ENCODE measurements around the gene PNPLA2. TPM values are rescaled to one million over a fixed set of nuclear protein-coding genes. Genes with fewer than 3 reads are reported as not detected.

PNPLA2 gene
- total and polyA plus RNA-seq, 2 donors from 2014 or later, result 67.9 to 173 TPM

DNA sequence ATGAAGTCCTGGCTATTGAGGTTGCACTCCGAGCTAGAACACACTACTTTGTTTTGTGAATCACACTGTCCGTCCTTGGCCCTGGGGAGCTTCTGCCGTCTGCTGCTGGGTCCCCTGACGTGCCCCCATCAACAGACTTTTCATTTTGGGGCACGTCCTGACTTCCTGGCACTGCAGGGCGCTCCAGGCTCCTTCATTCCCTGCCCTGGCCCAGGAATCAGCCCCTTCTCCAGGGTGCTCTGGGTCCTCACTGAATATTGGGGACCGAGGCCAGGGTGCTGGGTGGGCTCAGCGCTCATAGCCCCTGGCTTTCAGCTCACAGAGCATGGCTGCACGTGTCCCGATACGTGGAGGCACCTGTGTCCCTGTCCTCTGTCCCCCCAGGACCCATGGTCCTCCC lies 46.2 kb downstream of the PNPLA2 start:
- H3K4me1 ChIP-seq (ENCODE audit: control insufficient read depth in 2 of 3, insufficient read depth in 2 of 3, low read depth in 1 of 3, low read length in 3 of 3), result peaks cover 0 to 22% (median 8%) of the 10 kb centered on the region in 3 donors
- H3K27me3 ChIP-seq (ENCODE audit: control insufficient read depth, insufficient read depth, low read length), result no peaks in the 10 kb centered on the region
- DNase-seq, result no peak
- H3K27ac ChIP-seq (ENCODE audit: low read depth in 2 of 2, low read length in 2 of 2), result no peak overlapping the region
- no peaks in the 10 kb centered on the region for H3K9me3 ChIP-seq (ENCODE audit: control insufficient read depth in 2 of 3, insufficient read depth in 1 of 3, low read length in 3 of 3)
- TF ChIP-seq, protein P1, sequence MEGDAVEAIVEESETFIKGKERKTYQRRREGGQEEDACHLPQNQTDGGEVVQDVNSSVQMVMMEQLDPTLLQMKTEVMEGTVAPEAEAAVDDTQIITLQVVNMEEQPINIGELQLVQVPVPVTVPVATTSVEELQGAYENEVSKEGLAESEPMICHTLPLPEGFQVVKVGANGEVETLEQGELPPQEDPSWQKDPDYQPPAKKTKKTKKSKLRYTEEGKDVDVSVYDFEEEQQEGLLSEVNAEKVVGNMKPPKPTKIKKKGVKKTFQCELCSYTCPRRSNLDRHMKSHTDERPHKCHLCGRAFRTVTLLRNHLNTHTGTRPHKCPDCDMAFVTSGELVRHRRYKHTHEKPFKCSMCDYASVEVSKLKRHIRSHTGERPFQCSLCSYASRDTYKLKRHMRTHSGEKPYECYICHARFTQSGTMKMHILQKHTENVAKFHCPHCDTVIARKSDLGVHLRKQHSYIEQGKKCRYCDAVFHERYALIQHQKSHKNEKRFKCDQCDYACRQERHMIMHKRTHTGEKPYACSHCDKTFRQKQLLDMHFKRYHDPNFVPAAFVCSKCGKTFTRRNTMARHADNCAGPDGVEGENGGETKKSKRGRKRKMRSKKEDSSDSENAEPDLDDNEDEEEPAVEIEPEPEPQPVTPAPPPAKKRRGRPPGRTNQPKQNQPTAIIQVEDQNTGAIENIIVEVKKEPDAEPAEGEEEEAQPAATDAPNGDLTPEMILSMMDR (IDR thresholded peaks at IDR 0.05; ENCODE audit: borderline replicate concordance, extremely low read depth, insufficient read depth), result no peak
- H3K36me3 ChIP-seq (ENCODE audit: control insufficient read depth in 2 of 3, insufficient read depth in 3 of 3, low read length in 3 of 3), result no peaks in the 10 kb centered on the region
- no peak overlapping the region for H3K4me3 ChIP-seq (ENCODE audit: low read length in 3 of 3)
- intact Hi-C loops (cut with DNase I), result no loop called here
- FAIRE-seq, result no peak
- H3K9ac ChIP-seq (ENCODE audit: low read length in 3 of 3), result no peak overlapping the region

DNA sequence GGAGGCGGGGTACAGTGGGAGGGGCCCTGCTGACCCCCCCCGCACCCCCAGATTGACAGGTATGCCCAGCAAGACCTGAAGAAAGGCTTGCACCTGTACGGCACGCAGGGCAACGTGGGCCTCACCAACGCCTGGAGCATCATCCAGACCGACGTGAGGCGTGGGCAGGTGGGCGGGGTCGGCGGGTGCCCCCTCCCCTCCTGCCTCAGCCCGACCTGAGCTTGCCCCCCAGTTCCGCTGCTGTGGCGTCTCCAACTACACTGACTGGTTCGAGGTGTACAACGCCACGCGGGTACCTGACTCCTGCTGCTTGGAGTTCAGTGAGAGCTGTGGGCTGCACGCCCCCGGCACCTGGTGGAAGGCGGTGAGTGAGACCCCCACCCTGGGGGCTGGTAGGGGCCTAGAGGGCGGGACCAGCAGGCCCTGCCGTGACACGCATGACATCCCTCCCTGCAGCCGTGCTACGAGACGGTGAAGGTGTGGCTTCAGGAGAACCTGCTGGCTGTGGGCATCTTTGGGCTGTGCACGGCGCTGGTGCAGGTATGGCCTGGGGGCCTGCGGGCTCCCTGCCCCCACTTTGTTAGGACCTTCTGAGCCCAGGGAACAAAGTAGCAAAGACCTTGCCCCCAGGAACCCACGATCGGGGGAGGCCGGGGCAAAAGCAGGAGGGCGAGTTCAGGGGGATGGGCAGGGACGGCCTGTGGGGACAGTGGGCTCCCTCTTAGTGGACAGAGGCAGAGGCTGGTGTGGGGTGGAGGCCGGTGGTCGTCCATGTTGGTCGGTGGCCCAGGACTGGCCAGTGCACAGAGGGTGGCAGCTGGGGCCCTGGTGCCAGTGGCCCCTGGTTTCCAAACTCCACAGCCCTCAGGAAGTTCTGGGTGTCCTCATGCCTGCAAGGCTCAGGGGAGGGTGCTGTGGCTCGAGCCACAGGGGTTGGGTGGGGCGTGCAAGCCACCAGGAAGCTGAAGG lies 47.0 kb downstream of the PNPLA2 start:
- Histone ChIP-seq H3K4me1 (ENCODE audit: control insufficient read depth in 2 of 3, insufficient read depth in 2 of 3, low read depth in 1 of 3, low read length in 3 of 3) (peaks cover 0 to 18% (median 8%) of the 10 kb centered on the region in 3 donors), H3K4me3 (ENCODE audit: low read length in 3 of 3) (no peak overlapping the region), H3K36me3 (ENCODE audit: control insufficient read depth in 2 of 3, insufficient read depth in 3 of 3, low read length in 3 of 3) (no peaks in the 10 kb centered on the region), H3K9me3 (ENCODE audit: control insufficient read depth in 2 of 3, insufficient read depth in 1 of 3, low read length in 3 of 3) (no peaks in the 10 kb centered on the region), H3K27ac (ENCODE audit: low read depth in 2 of 2, low read length in 2 of 2) (no peak overlapping the region), H3K9ac (ENCODE audit: low read length in 3 of 3) (no peak overlapping the region), H3K27me3 (ENCODE audit: control insufficient read depth, insufficient read depth, low read length) (no peaks in the 10 kb centered on the region)
- TF ChIP-seq, protein P1 (IDR thresholded peaks at IDR 0.05; ENCODE audit: borderline replicate concordance, extremely low read depth, insufficient read depth), result no peak
- DNase-seq (peak in 2 of 5 donors; percentile 31 to 70), FAIRE-seq (no peak)
- intact Hi-C loops (cut with DNase I), result no loop called here

DNA sequence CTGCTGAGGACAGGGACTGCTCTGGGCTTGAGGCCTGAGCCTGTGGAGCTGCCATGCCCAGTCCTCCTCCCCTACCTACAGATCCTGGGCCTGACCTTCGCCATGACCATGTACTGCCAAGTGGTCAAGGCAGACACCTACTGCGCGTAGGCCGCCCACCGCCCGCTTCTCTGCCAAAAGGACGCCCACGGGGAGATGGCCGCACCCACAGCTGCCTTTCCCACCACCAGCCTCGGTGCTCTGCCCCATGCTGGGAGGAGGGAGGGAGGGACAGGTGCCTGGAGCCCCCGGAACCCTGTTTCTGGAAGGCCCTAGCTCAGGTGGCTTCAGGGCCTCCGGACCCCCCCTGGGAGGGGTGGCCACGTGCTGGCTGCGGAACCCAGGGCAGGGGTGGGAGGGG lies 47.8 kb downstream of the PNPLA2 start:
- DNase-seq, result no peak
- Histone ChIP-seq H3K36me3 (ENCODE audit: control insufficient read depth in 2 of 3, insufficient read depth in 3 of 3, low read length in 3 of 3) (no peaks in the 10 kb centered on the region), H3K9me3 (ENCODE audit: control insufficient read depth in 2 of 3, insufficient read depth in 1 of 3, low read length in 3 of 3) (no peaks in the 10 kb centered on the region), H3K27me3 (ENCODE audit: control insufficient read depth, insufficient read depth, low read length) (no peaks in the 10 kb centered on the region), H3K9ac (ENCODE audit: low read length in 3 of 3) (no peak overlapping the region), H3K4me3 (ENCODE audit: low read length in 3 of 3) (no peak overlapping the region), H3K27ac (ENCODE audit: low read depth in 2 of 2, low read length in 2 of 2) (no peak overlapping the region), H3K4me1 (ENCODE audit: control insufficient read depth in 2 of 3, insufficient read depth in 2 of 3, low read depth in 1 of 3, low read length in 3 of 3) (peaks cover 0 to 18% (median 8%) of the 10 kb centered on the region in 3 donors)
- FAIRE-seq, result no peak
- intact Hi-C loops (cut with DNase I), result no loop called here
- TF ChIP-seq, protein P1 (IDR thresholded peaks at IDR 0.05; ENCODE audit: borderline replicate concordance, extremely low read depth, insufficient read depth), result no peak

Measured in kidney (tissue), 14 donors.